Left ventricle myocardium superior (tissue), 1 donor: ENCODE measurements around the gene ZNF732. TPM values are rescaled to one million over a fixed set of nuclear protein-coding genes. Genes with fewer than 3 reads are reported as not detected.
"Not testable (repeated sequence)": the region's sequence is repeated elsewhere in the genome, so short reads cannot be mapped to it uniquely, and the experiment has no call there.

Experiments used
- ATAC-seq: fragments of 200-7000 bp; cut with Tn5 transposase; one replicate; pipeline ENCODE4 v1.9.1; 2020; ENCODE audit warnings: mild to moderate bottlenecking, moderate library complexity
- DNase-seq: peaks from one replicate; pipeline ENCODE4 v3.0.0-alpha.2; 2020
- intact Hi-C: fragments of 100-400 bp; cut with micrococcal nuclease; formaldehyde crosslinking; loops from one replicate; pipeline ENCODE4 v1.11.0; 2022
- microRNA-seq: library from miRNA; unstranded; fragments of <30 nt; microRNA quantifications from one replicate; pipeline ENCODE4 v1.2.0, GENCODE V29; 2020; ENCODE audit warnings: borderline number of aligned reads
- total RNA-seq: library from RNA; stranded (reverse); fragmentation: NEBNext Ultra II Directional; extraction: Animal tissue kit (Norgen Biotek cat#: 25700); gene quantifications from one replicate; pipeline ENCODE4 v1.2.1, GENCODE V29; 2021
- donor health status: DM: no; HTN: yes; CAD: no; lungs with severe emphysema.

The ZNF732 gene
- total RNA-seq, 1 donor from 2014 or later: not detected

- intact Hi-C loops, DNase-seq, ATAC-seq: not testable (repeated sequence)
Measured at GRCh38 chr4:259240-259639, 46.0 kb downstream of the ZNF732 start.

GRCh38 chr4:256492-256891 is 48.8 kb downstream of the ZNF732 start:
- no peak for DNase-seq
- ATAC-seq: no peak
- intact Hi-C loops: no loop called here

DNA sequence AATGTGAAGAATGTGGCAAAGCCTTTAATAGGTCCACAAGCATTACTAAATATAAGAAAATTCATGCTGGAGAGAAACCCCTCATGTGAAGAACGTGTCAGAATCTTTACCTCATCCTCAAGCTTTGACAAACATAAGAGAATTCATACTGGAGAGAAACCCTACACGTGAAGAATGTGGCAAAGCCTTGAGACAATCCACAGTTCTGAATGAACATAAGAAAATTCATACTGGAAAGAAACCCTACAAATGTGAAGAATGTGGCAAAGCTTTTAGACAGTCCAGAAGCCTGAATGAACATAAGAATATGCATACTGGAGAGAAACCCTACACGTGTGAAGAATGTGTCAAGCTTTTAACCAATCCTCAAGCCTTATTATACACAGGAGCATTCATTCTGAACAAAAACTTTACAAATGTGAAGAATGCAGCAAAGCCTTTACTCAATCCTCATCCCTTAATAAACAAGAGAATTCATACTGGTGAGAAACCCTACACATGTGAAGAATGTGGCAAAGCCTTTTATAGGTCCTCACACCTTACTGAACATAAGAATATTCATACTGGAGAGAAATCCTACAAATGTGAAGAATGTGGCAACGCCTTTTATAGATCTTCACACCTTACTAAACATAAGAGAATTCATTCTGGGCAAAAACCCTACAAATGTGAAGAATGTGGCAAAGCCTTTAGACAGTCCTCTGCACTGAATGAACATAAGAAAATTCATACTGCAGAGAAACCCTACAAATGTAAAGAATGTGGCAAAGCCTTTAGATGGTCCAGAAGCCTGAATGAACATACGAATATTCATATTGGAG is 51.1 kb downstream of the ZNF732 start:
- intact Hi-C loops: no loop called here
- ATAC-seq (no peak), DNase-seq (no peak)

GRCh38 chr4:252065-252601 is 53.1 kb downstream of the ZNF732 start:
- ATAC-seq (no peak), DNase-seq (no peak)
- intact Hi-C loops: no loop called here

- DNase-seq (no peak), ATAC-seq (no peak)
- intact Hi-C loops: no loop called here
Measured at GRCh38 chr4:244471-244870, 60.8 kb downstream of the ZNF732 start.

GRCh38 chr4:243426-243825 is 61.8 kb downstream of the ZNF732 start:
- intact Hi-C loops: no loop called here
- ATAC-seq: no peak
- no peak for DNase-seq

- intact Hi-C loops: no loop called here
- peak; percentile 97 for ATAC-seq
- DNase-seq: peak; percentile 58
Measured at GRCh38 chr4:242121-242848, 63.0 kb downstream of the ZNF732 start.

DNA sequence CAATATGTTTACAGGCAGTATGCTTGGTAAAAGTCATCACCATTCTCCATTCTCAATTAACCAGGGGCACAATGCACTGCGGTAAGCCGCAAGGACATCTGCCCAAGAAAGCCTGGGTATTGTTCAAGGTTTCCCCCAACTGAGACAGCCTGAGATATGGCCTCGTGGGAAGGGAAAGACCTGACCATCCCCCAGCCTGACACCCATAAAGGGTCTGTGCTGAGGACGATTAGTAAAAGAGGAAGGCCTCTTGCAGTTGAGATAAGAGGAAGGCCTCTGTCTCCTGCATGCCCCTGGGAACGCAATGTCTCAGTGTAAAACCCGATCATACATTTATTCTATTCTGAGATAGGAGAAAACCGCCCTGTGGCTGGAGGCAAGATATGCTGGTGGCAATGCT is 63.9 kb downstream of the ZNF732 start:
- DNase-seq, ATAC-seq, intact Hi-C loops: not testable (repeated sequence)

DNA sequence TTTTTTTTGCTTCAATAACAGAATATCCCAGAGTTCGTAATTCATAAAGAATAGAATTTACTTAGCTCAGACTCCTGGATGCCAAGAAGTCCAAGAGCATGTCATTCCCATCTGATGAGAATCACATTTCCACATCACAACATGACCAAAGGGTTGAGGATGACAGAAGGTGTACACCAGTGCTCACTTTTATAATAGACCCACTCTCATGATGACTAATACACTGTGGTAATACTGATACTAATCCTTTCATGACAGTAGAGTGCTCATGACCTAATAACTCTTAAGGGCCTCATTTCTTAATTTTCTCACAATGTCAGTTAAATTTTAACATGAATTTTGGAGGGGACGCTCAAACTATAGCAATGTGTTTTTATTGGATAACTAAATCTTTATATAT is 69.2 kb downstream of the ZNF732 start:
- DNase-seq (no peak), ATAC-seq (no peak)
- intact Hi-C loops: no loop called here

DNA sequence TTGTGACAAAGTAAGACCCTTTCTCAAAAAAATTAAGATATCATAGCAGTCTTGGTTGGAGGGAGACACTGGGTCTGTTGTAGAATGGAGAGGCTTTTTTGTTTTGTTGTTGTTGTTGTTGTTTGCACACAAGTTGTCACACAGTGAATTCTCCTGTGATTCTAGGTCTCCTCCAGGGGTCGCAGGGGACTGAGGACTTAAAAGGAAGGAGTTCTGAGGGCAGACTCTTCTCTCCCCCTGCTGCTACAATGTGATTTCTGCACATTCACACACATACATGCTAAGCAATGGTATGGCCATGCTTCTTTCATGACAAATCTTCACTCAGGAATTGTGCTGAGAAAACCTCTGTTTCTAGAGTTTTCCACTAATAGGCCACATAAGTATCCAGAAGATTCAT is 71.1 kb downstream of the ZNF732 start:
- intact Hi-C loops: no loop called here
- DNase-seq: no peak
- no peak for ATAC-seq

- ATAC-seq: no peak
- no peak for DNase-seq
- intact Hi-C loops: no loop called here
Measured at GRCh38 chr4:223913-224497, 81.3 kb downstream of the ZNF732 start.

Small RNAs within 50 kb of the gene (microRNA-seq; reads per million reads assigned to microRNA genes)
- gene MIR571: not detected

Other genes starting within 250 kb of the ZNF732 start
- 6.3 TPM for gene ZNF718, start 181.0 kb downstream of the ZNF732 start, total RNA-seq
- gene ZNF141, start 32.3 kb upstream of the ZNF732 start, total RNA-seq: 9.2 TPM
- gene ZNF721, start 193.7 kb upstream of the ZNF732 start, total RNA-seq: 12.8 TPM
- gene PIGG, start 193.7 kb upstream of the ZNF732 start, total RNA-seq: 20.0 TPM